NCI-H446 treated with DMSO at 0.1 percent for 48 hours (cell line): ENCODE measurements around the gene PTBP3.

Experiments used
- DNase-seq: peaks from one replicate; lab custom pipeline; 2025; lab: John Stamatoyannopoulos, UW

Gene PTBP3

GRCh38 chr9:112360047-112360804, 26.8 kb upstream of the PTBP3 start:
- DNase-seq, result no peak

- DNase-seq, result no peak
These were observed 22.0 kb upstream of the PTBP3 start for GRCh38 chr9:112355427-112355897.

- DNase-seq, result no peak
These were observed 20.8 kb upstream of the PTBP3 start for GRCh38 chr9:112354081-112354743.

- DNase-seq, result no peak
These were observed 18.8 kb upstream of the PTBP3 start for GRCh38 chr9:112352209-112352608.

- no peak for DNase-seq
These were observed 17.8 kb upstream of the PTBP3 start for GRCh38 chr9:112351184-112351583.

GRCh38 chr9:112349008-112349333, 15.6 kb upstream of the PTBP3 start:
- no peak for DNase-seq

- DNase-seq, result no peak
These were observed 15.0 kb upstream of the PTBP3 start for GRCh38 chr9:112348257-112349007.

- no peak for DNase-seq
These were observed 8.3 kb upstream of the PTBP3 start for GRCh38 chr9:112341730-112342129.

- no peak for DNase-seq
These were observed 6.5 kb upstream of the PTBP3 start for GRCh38 chr9:112339886-112340285.

- no peak for DNase-seq
These were observed 5.1 kb upstream of the PTBP3 start for GRCh38 chr9:112338561-112338960.

GRCh38 chr9:112337547-112337946, 4.1 kb upstream of the PTBP3 start:
- DNase-seq, result no peak

- DNase-seq, result no peak
These were observed 1.0 kb upstream of the PTBP3 start for GRCh38 chr9:112334432-112334841.

GRCh38 chr9:112333639-112334431, 416 bp upstream of the PTBP3 start:
- DNase-seq, result peak; percentile 75

GRCh38 chr9:112332674-112332976, 794 bp downstream of the PTBP3 start:
- DNase-seq, result no peak

- DNase-seq, result no peak
These were observed 1.2 kb downstream of the PTBP3 start for GRCh38 chr9:112332214-112332613.

- DNase-seq, result no peak
These were observed 1.8 kb downstream of the PTBP3 start for GRCh38 chr9:112331674-112331952.

GRCh38 chr9:112328545-112328944, 4.9 kb downstream of the PTBP3 start:
- no peak for DNase-seq

- no peak for DNase-seq
These were observed 5.5 kb downstream of the PTBP3 start for GRCh38 chr9:112327718-112328450.

- no peak for DNase-seq
These were observed 7.2 kb downstream of the PTBP3 start for GRCh38 chr9:112326194-112326593.

- no peak for DNase-seq
These were observed 7.8 kb downstream of the PTBP3 start for GRCh38 chr9:112325600-112325999.

GRCh38 chr9:112325127-112325526, 8.3 kb downstream of the PTBP3 start:
- DNase-seq, result no peak

GRCh38 chr9:112323378-112323854, 10.0 kb downstream of the PTBP3 start:
- no peak for DNase-seq
